Right ventricle myocardium superior (tissue), 1 donor: ENCODE results near the gene RASL10A. TPM values are rescaled to one million over a fixed set of nuclear protein-coding genes. Genes with fewer than 3 reads are reported as not detected.
"Not testable (repeated sequence)": the region's sequence is repeated elsewhere in the genome, so short reads cannot be mapped to it uniquely, and the experiment has no call there.

Experiments
- ATAC-seq: fragments of 200-7000 bp; cut with Tn5 transposase; one replicate; pipeline ENCODE4 v1.9.1; 2020; ENCODE audit warnings: mild to moderate bottlenecking; ENCODE audit not compliant: poor library complexity
- DNase-seq: peaks from one replicate; pipeline ENCODE4 v3.0.0-alpha.2; 2020
- intact Hi-C: fragments of 100-400 bp; cut with DNase I; formaldehyde crosslinking; loops from one replicate; pipeline ENCODE4 v1.11.2; 2022
- long read RNA-seq: library from polyadenylated mRNA; unstranded; transcript quantifications from one replicate; pipeline ENCODE4 v2.0.0, GENCODE V29; 2021
- total RNA-seq: library from RNA; stranded (reverse); fragmentation: NEBNext Ultra II Directional; extraction: Animal tissue kit (Norgen Biotek cat#: 25700); gene quantifications from one replicate; pipeline ENCODE4 v1.2.1, GENCODE V29; 2021
- donor health status: DM: no; HTN: yes; CAD: no; lungs with severe emphysema.

RASL10A gene
- total RNA-seq: 1.3 TPM
- long read RNA-seq, partial matches to known transcripts: 0 of 5 reads
- long read RNA-seq, other reads (novel, unspliced or antisense): 0 of 5 reads

- DNase-seq (peak; percentile 23), ATAC-seq (no peak)
- intact Hi-C loops: no loop called here
Measured at GRCh38 chr22:29315286-29316140, at the start of gene RASL10A. Gene RASL10A (minus strand): TSS chr22:29315697. CDS start chr22:29315246, 451 bp downstream.

GRCh38 chr22:29359469-29359868 lies 44.0 kb upstream of the RASL10A start:
- DNase-seq (peak; percentile 78), ATAC-seq (peak; percentile 87)
- intact Hi-C loops: loop anchor here (5.0 kb wide), 1 partner anchor 52 kb away; the partner anchor contains the start of gene GAS2L1

- intact Hi-C loops: loop anchor here (5.0 kb wide), 1 partner anchor 50 kb away; the partner anchor contains the start of gene GAS2L1
- DNase-seq: not testable (repeated sequence)
Measured at GRCh38 chr22:29357193-29357890, 41.8 kb upstream of the RASL10A start.

GRCh38 chr22:29353860-29354259 lies 38.4 kb upstream of the RASL10A start:
- intact Hi-C loops: no loop called here
- ATAC-seq (no peak), DNase-seq (no peak)

More at GRCh38 chr22:29357193-29357890, 41.8 kb upstream of the RASL10A start:
- ATAC-seq: not testable (repeated sequence)

GRCh38 chr22:29353286-29353685 lies 37.8 kb upstream of the RASL10A start:
- DNase-seq: no peak
- intact Hi-C loops: no loop called here
- no peak for ATAC-seq

- DNase-seq: no peak
- intact Hi-C loops: no loop called here
- no peak for ATAC-seq
Measured at GRCh38 chr22:29352778-29353177, 37.3 kb upstream of the RASL10A start.

GRCh38 chr22:29351891-29352290 lies 36.4 kb upstream of the RASL10A start:
- intact Hi-C loops: no loop called here
- ATAC-seq: no peak
- no peak for DNase-seq

GRCh38 chr22:29351042-29351441 lies 35.5 kb upstream of the RASL10A start:
- ATAC-seq (no peak), DNase-seq (no peak)
- intact Hi-C loops: no loop called here

- ATAC-seq (no peak), DNase-seq (no peak)
- intact Hi-C loops: no loop called here
Measured at GRCh38 chr22:29348956-29349355, 33.5 kb upstream of the RASL10A start.

- ATAC-seq (no peak), DNase-seq (no peak)
- intact Hi-C loops: no loop called here
Measured at GRCh38 chr22:29348041-29348440, 32.5 kb upstream of the RASL10A start.

- intact Hi-C loops: no loop called here
- DNase-seq: peak; percentile 58
- ATAC-seq: peak; percentile 25
Measured at GRCh38 chr22:29346659-29347058, 31.2 kb upstream of the RASL10A start.

GRCh38 chr22:29345932-29346331 lies 30.4 kb upstream of the RASL10A start:
- no peak for ATAC-seq

GRCh38 chr22:29344889-29345288 lies 29.4 kb upstream of the RASL10A start:
- intact Hi-C loops, ATAC-seq, DNase-seq: not testable (repeated sequence)

More at GRCh38 chr22:29345932-29346331, 30.4 kb upstream of the RASL10A start:
- peak; percentile 6 for DNase-seq
- intact Hi-C loops: no loop called here

GRCh38 chr22:29344137-29344536 lies 28.6 kb upstream of the RASL10A start:
- intact Hi-C loops: no loop called here
- DNase-seq (peak; percentile 84), ATAC-seq (peak; percentile 88)

GRCh38 chr22:29343313-29343805 lies 27.9 kb upstream of the RASL10A start:
- intact Hi-C loops: no loop called here
- peak; percentile 79 for ATAC-seq
- peak; percentile 80 for DNase-seq

GRCh38 chr22:29342577-29343312 lies 27.2 kb upstream of the RASL10A start:
- DNase-seq (peak; percentile 33), ATAC-seq (peak; percentile 2)
- intact Hi-C loops: no loop called here

GRCh38 chr22:29342177-29342576 lies 26.7 kb upstream of the RASL10A start:
- no peak for DNase-seq
- intact Hi-C loops: no loop called here
- ATAC-seq: peak; percentile 2

- DNase-seq (no peak), ATAC-seq (no peak)
- intact Hi-C loops: no loop called here
Measured at GRCh38 chr22:29341849-29342127, 26.3 kb upstream of the RASL10A start.
